ENCODE data around the gene STAB1.

STAB1 gene

GRCh38 chr3:52484680-52485461, 10.3 kb upstream of the STAB1 start:
- no peak for DNase-seq

- DNase-seq, result no peak
These were observed 7.9 kb upstream of the STAB1 start for GRCh38 chr3:52487050-52487787.

GRCh38 chr3:52487788-52488691, 7.1 kb upstream of the STAB1 start:
- DNase-seq, result no peak

GRCh38 chr3:52488746-52489145, 6.4 kb upstream of the STAB1 start:
- no peak for DNase-seq

GRCh38 chr3:52489453-52489852, 5.7 kb upstream of the STAB1 start:
- no peak for DNase-seq

GRCh38 chr3:52490035-52490938, 4.9 kb upstream of the STAB1 start:
- DNase-seq, result no peak

- no peak for DNase-seq
These were observed 4.1 kb upstream of the STAB1 start for GRCh38 chr3:52490939-52491526.

- DNase-seq, result no peak
These were observed 3.1 kb upstream of the STAB1 start for GRCh38 chr3:52492059-52492458.

GRCh38 chr3:52493232-52494017, 1.7 kb upstream of the STAB1 start:
- no peak for DNase-seq

GRCh38 chr3:52494445-52494844, 693 bp upstream of the STAB1 start:
- DNase-seq, result no peak

GRCh38 chr3:52495777-52496602, 852 bp downstream of the STAB1 start:
- no peak for DNase-seq

GRCh38 chr3:52498137-52499054, 3.3 kb downstream of the STAB1 start:
- no peak for DNase-seq

GRCh38 chr3:52501046-52501445, 5.9 kb downstream of the STAB1 start:
- DNase-seq, result no peak

- DNase-seq, result no peak
These were observed 6.9 kb downstream of the STAB1 start for GRCh38 chr3:52502001-52502400.

GRCh38 chr3:52502808-52503350, 7.7 kb downstream of the STAB1 start:
- no peak for DNase-seq

GRCh38 chr3:52503788-52504424, 8.8 kb downstream of the STAB1 start:
- no peak for DNase-seq

GRCh38 chr3:52504977-52505376, 9.8 kb downstream of the STAB1 start:
- no peak for DNase-seq

All from NCI-H2081 (cell line).